HepG2 (cell line): ENCODE data around the gene DNAJC11. TPM values are rescaled to one million over a fixed set of nuclear protein-coding genes. Genes with fewer than 3 reads are reported as not detected.

Experiments used
- CEBPB ChIP-seq: IDR thresholded peaks from 2 replicates; pipeline ENCODE4 v1.6.1; 2011; ENCODE audit warnings: low read depth, low read length, improper control_type of control experiment, borderline replicate concordance
- GABPB1 ChIP-seq: IDR thresholded peaks from 2 replicates; pipeline ENCODE4 v1.6.1; 2016; ENCODE audit warnings: mild to moderate bottlenecking, missing genetic modification reagents, moderate library complexity, missing compliant biosample characterization
- KAT7 ChIP-seq: IDR thresholded peaks from 2 replicates; pipeline ENCODE4 v1.6.1; 2018; ENCODE audit warnings: borderline replicate concordance, missing compliant biosample characterization
- MEF2D ChIP-seq: sonication (generic); formaldehyde crosslinking; IDR thresholded peaks from 2 replicates; pipeline ENCODE4 v1.5.1; 2020; ENCODE audit warnings: mild to moderate bottlenecking, missing genetic modification reagents
- NCOA2 ChIP-seq: sonication (generic); formaldehyde crosslinking; IDR thresholded peaks from 2 replicates; pipeline ENCODE4 v1.8.0; 2022; ENCODE audit warnings: inconsistent platforms
- NR2F1 ChIP-seq, 2 experiments: fragments of 450-650 bp in 1 of 2; formaldehyde crosslinking in 1 of 2; IDR thresholded peaks; 2 replicates each; pipeline versions ENCODE4 v1.5.0 to v1.6.1; 2016 to 2020; ENCODE audit warnings: mild to moderate bottlenecking in 1 of 2, missing compliant biosample characterization in 1 of 2, missing genetic modification reagents in 1 of 2, moderate library complexity in 1 of 2
- NR3C1 ChIP-seq: sonication (generic); formaldehyde crosslinking; IDR thresholded peaks from 2 replicates; pipeline ENCODE4 v1.4.0; 2020; ENCODE audit warnings: missing genetic modification reagents
- POGZ ChIP-seq: sonication (generic); formaldehyde crosslinking; IDR thresholded peaks from 2 replicates; pipeline ENCODE4 v1.4.0; 2020; ENCODE audit warnings: mild to moderate bottlenecking, missing genetic modification reagents
- SNAI1 ChIP-seq: sonication (generic); formaldehyde crosslinking; IDR thresholded peaks from 2 replicates; pipeline ENCODE4 v1.5.0; 2020; ENCODE audit warnings: mild to moderate bottlenecking, missing genetic modification reagents, borderline replicate concordance
- ZFP1 ChIP-seq: IDR thresholded peaks from 2 replicates; pipeline ENCODE4 v1.6.1; 2016
- ZFP36L1 ChIP-seq: sonication (generic); formaldehyde crosslinking; IDR thresholded peaks from 2 replicates; pipeline ENCODE4 v1.8.0; 2022; ENCODE audit warnings: mild to moderate bottlenecking, missing genetic modification reagents, moderate library complexity
- ZFP62 ChIP-seq: sonication (generic); formaldehyde crosslinking; IDR thresholded peaks from 2 replicates; pipeline ENCODE4 v1.4.0; 2020; ENCODE audit warnings: missing genetic modification reagents
- ZNF484 ChIP-seq: sonication (generic); formaldehyde crosslinking; IDR thresholded peaks from 2 replicates; pipeline ENCODE4 v1.5.1; 2020; ENCODE audit warnings: mild to moderate bottlenecking, low read depth, missing genetic modification reagents, borderline replicate concordance
- ZNF781 ChIP-seq: sonication (generic); formaldehyde crosslinking; IDR thresholded peaks from 2 replicates; pipeline ENCODE4 v1.5.1; 2020; ENCODE audit warnings: borderline replicate concordance, mild to moderate bottlenecking, missing genetic modification reagents; ENCODE audit errors: not compliant biosample characterization
- ZNF891 ChIP-seq: sonication (generic); formaldehyde crosslinking; IDR thresholded peaks from 2 replicates; pipeline ENCODE4 v1.5.0; 2020; ENCODE audit warnings: mild to moderate bottlenecking, missing genetic modification reagents
- polyA plus RNA-seq, 8 experiments: library from polyadenylated mRNA; depleted of rRNA in 3 of 8; stranded (reverse) in 7 of 8; unstranded in 1 of 8; fragments of >200 nt; fragmentation: Illumina TruSeq in 4 of 8; extraction: Trizol in 4 of 8; gene quantifications; 2 replicates each; pipeline versions ENCODE4 v1.2.1 to v1.2.3, GENCODE V29; 2011 to 2016; ENCODE audit warnings: low read depth in 4 of 8, missing spikeins in 1 of 8, mixed read lengths in 1 of 8; ENCODE audit not compliant: insufficient read depth in 1 of 8
- total RNA-seq, 5 experiments: library from RNA; depleted of rRNA; stranded (reverse); fragments of >200 nt; fragmentation: Illumina TruSeq; extraction: Trizol; gene quantifications; 2 replicates each; pipeline ENCODE4 v1.2.3, GENCODE V29; 2016; ENCODE audit warnings: low read depth in 1 of 5
- TF ChIP-seq, protein P1 (sequence below): sonication (generic); formaldehyde crosslinking; conservative IDR thresholded peaks from 2 replicates; pipeline ENCODE4 v1.4.0; 2020; ENCODE audit warnings: missing genetic modification reagents
- TF ChIP-seq, protein P2 (sequence below): IDR thresholded peaks from 2 replicates; pipeline ENCODE4 v1.6.1; 2016; ENCODE audit warnings: low read depth
- TF ChIP-seq, protein P3 (sequence below): IDR thresholded peaks from 2 replicates; pipeline ENCODE4 v1.6.1; 2012; ENCODE audit warnings: low read length, improper control_type of control experiment
- TF ChIP-seq, protein P4 (sequence below): sonication (generic); formaldehyde crosslinking; IDR thresholded peaks from 2 replicates; pipeline ENCODE4 v1.4.0; 2020; ENCODE audit warnings: missing genetic modification reagents, borderline replicate concordance

Gene DNAJC11
- total and polyA plus RNA-seq, 2 of the 13 experiments (the other 11 are each of a cell fraction or from before 2014, with no cell fraction given): 25.1 to 47.6 TPM

DNA sequence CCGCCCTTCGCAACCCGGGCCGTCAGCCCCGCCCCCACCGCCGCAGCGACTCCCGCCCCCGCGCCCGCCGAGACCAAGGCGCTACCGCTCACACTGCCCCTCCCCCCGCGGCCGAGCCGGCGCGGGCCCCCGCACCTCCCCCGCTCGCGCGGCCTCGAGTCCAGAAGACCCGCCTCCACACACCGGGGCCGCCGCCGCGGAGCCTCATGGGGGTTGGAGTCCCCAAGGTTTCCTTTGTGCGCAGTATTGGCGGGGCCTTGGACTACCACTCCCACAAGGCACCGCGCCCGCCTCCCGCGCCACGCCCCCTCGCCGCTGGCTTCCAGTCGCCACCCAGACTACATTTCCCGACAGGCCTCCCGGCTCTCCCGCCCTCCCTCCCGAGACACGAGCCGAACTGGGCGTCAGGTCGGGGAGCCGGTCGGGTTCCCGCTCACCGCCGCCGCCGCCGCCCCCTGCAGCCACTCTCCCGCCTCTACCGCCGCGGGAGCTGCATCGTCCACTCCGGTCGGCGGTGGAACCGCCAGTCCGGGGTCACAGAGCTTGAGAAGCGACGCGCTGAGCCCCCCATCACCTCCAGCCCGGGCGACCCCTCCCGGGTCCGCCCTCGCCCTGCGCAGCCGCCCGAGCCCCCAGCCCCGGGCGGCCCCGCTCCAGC is 88.1 kb downstream of the DNAJC11 start, which contains the start of gene PHF13 (continued):
- TF ChIP-seq, protein P1, sequence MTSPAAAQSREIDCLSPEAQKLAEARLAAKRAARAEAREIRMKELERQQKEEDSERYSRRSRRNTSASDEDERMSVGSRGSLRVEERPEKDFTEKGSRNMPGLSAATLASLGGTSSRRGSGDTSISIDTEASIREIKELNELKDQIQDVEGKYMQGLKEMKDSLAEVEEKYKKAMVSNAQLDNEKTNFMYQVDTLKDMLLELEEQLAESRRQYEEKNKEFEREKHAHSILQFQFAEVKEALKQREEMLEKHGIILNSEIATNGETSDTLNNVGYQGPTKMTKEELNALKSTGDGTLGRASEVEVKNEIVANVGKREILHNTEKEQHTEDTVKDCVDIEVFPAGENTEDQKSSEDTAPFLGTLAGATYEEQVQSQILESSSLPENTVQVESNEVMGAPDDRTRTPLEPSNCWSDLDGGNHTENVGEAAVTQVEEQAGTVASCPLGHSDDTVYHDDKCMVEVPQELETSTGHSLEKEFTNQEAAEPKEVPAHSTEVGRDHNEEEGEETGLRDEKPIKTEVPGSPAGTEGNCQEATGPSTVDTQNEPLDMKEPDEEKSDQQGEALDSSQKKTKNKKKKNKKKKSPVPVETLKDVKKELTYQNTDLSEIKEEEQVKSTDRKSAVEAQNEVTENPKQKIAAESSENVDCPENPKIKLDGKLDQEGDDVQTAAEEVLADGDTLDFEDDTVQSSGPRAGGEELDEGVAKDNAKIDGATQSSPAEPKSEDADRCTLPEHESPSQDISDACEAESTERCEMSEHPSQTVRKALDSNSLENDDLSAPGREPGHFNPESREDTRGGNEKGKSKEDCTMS (CRISPR knock-in tag): no peak
- TF ChIP-seq NR2F1 (CRISPR knock-in tag; IDR thresholded peaks at IDR 0.05): no peak
- no peak; the same call in 1 of the 2 replicates for TF ChIP-seq POGZ (CRISPR knock-in tag)
- TF ChIP-seq, protein P2, sequence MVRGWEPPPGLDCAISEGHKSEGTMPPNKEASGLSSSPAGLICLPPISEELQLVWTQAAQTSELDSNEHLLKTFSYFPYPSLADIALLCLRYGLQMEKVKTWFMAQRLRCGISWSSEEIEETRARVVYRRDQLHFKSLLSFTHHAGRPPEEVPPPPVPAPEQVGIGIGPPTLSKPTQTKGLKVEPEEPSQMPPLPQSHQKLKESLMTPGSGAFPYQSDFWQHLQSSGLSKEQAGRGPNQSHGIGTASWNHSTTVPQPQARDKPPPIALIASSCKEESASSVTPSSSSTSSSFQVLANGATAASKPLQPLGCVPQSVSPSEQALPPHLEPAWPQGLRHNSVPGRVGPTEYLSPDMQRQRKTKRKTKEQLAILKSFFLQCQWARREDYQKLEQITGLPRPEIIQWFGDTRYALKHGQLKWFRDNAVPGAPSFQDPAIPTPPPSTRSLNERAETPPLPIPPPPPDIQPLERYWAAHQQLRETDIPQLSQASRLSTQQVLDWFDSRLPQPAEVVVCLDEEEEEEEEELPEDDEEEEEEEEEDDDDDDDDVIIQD (CRISPR knock-in tag): no peak
- no peak for TF ChIP-seq ZFP1 (CRISPR knock-in tag)
- no peak for TF ChIP-seq NR3C1
- TF ChIP-seq CEBPB: no peak
- TF ChIP-seq ZFP62 (CRISPR knock-in tag): no peak
- TF ChIP-seq NCOA2: no peak
- TF ChIP-seq ZNF484 (CRISPR knock-in tag): no peak
- TF ChIP-seq SNAI1 (CRISPR knock-in tag): no peak
- TF ChIP-seq MEF2D: no peak
- TF ChIP-seq, protein P3, sequence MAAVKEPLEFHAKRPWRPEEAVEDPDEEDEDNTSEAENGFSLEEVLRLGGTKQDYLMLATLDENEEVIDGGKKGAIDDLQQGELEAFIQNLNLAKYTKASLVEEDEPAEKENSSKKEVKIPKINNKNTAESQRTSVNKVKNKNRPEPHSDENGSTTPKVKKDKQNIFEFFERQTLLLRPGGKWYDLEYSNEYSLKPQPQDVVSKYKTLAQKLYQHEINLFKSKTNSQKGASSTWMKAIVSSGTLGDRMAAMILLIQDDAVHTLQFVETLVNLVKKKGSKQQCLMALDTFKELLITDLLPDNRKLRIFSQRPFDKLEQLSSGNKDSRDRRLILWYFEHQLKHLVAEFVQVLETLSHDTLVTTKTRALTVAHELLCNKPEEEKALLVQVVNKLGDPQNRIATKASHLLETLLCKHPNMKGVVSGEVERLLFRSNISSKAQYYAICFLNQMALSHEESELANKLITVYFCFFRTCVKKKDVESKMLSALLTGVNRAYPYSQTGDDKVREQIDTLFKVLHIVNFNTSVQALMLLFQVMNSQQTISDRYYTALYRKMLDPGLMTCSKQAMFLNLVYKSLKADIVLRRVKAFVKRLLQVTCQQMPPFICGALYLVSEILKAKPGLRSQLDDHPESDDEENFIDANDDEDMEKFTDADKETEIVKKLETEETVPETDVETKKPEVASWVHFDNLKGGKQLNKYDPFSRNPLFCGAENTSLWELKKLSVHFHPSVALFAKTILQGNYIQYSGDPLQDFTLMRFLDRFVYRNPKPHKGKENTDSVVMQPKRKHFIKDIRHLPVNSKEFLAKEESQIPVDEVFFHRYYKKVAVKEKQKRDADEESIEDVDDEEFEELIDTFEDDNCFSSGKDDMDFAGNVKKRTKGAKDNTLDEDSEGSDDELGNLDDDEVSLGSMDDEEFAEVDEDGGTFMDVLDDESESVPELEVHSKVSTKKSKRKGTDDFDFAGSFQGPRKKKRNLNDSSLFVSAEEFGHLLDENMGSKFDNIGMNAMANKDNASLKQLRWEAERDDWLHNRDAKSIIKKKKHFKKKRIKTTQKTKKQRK: no peak
- TF ChIP-seq GABPB1: peak; percentile 94
- no peak for TF ChIP-seq ZFP36L1 (CRISPR knock-in tag)
- TF ChIP-seq, protein P4, sequence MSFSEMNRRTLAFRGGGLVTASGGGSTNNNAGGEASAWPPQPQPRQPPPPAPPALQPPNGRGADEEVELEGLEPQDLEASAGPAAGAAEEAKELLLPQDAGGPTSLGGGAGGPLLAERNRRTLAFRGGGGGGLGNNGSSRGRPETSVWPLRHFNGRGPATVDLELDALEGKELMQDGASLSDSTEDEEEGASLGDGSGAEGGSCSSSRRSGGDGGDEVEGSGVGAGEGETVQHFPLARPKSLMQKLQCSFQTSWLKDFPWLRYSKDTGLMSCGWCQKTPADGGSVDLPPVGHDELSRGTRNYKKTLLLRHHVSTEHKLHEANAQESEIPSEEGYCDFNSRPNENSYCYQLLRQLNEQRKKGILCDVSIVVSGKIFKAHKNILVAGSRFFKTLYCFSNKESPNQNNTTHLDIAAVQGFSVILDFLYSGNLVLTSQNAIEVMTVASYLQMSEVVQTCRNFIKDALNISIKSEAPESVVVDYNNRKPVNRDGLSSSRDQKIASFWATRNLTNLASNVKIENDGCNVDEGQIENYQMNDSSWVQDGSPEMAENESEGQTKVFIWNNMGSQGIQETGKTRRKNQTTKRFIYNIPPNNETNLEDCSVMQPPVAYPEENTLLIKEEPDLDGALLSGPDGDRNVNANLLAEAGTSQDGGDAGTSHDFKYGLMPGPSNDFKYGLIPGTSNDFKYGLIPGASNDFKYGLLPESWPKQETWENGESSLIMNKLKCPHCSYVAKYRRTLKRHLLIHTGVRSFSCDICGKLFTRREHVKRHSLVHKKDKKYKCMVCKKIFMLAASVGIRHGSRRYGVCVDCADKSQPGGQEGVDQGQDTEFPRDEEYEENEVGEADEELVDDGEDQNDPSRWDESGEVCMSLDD: no peak
- no peak for TF ChIP-seq ZNF781 (CRISPR knock-in tag)
- no peak for TF ChIP-seq ZNF891 (CRISPR knock-in tag)
- TF ChIP-seq KAT7 (CRISPR knock-in tag): no peak; the same call in 1 of the 2 replicates
